Globus pallidus (tissue), 1 donor: ENCODE results near the gene CABP1.
"Not testable (repeated sequence)": the region's sequence is repeated elsewhere in the genome, so short reads cannot be mapped to it uniquely, and the experiment has no call there.

Experiments
- DNase-seq: peaks from one replicate; pipeline ENCODE4 v3.0.0-alpha.2; 2015; ENCODE audit warnings: low spot score

Gene CABP1

GRCh38 chr12:120639771-120640721 is at the start of gene CABP1:
Gene CABP1 (plus strand): TSS chr12:120640626. CDS start chr12:120640686, 60 bp downstream.
- DNase-seq = no peak

- no peak for DNase-seq
Measured at GRCh38 chr12:120590741-120591407, 49.6 kb upstream of the CABP1 start.

GRCh38 chr12:120592121-120593049 is 48.0 kb upstream of the CABP1 start:
- no peak for DNase-seq

GRCh38 chr12:120596901-120597300 is 43.5 kb upstream of the CABP1 start:
- no peak for DNase-seq

- no peak for DNase-seq
Measured at GRCh38 chr12:120597861-120598260, 42.6 kb upstream of the CABP1 start.

- DNase-seq = no peak
Measured at GRCh38 chr12:120598674-120599463, 41.6 kb upstream of the CABP1 start.

- DNase-seq = no peak
Measured at GRCh38 chr12:120599672-120600552, 40.5 kb upstream of the CABP1 start.

GRCh38 chr12:120602416-120602815 is 38.0 kb upstream of the CABP1 start:
- DNase-seq = not testable (repeated sequence)

GRCh38 chr12:120610560-120610959 is 29.9 kb upstream of the CABP1 start:
- DNase-seq = no peak

- DNase-seq = not testable (repeated sequence)
Measured at GRCh38 chr12:120611534-120611933, 28.9 kb upstream of the CABP1 start.

GRCh38 chr12:120614848-120615247 is 25.6 kb upstream of the CABP1 start:
- DNase-seq = no peak

- not testable (repeated sequence) for DNase-seq
Measured at GRCh38 chr12:120617193-120617592, 23.2 kb upstream of the CABP1 start.

- not testable (repeated sequence) for DNase-seq
Measured at GRCh38 chr12:120617767-120618166, 22.7 kb upstream of the CABP1 start.

GRCh38 chr12:120618954-120619615 is 21.3 kb upstream of the CABP1 start:
- no peak for DNase-seq

GRCh38 chr12:120620624-120621023 is 19.8 kb upstream of the CABP1 start:
- no peak for DNase-seq

- no peak for DNase-seq
Measured at GRCh38 chr12:120625557-120626419, 14.6 kb upstream of the CABP1 start.

- no peak for DNase-seq
Measured at GRCh38 chr12:120628919-120629318, 11.5 kb upstream of the CABP1 start.

- no peak for DNase-seq
Measured at GRCh38 chr12:120630104-120630892, 10.1 kb upstream of the CABP1 start.
